HepG2 (cell line): Measurements from ENCODE around the gene CPT1A. TPM values are rescaled to one million over a fixed set of nuclear protein-coding genes. Genes with fewer than 3 reads are reported as not detected.

ENCODE experiments used
- ATAC-seq: fragments of 200-7000 bp; cut with Tn5 transposase; 3 replicates; pipeline ENCODE4 v1.9.1; 2020; ENCODE audit warnings: mild to moderate bottlenecking, moderate library complexity
- BruUV-seq: library from RNA; stranded (reverse); fragments of 400-500 nt; replicated peaks from 2 replicates; lab custom pipeline; 2021; lab: Mats Ljungman, UMichigan
- CTCF ChIA-PET: fragments of 300-600 bp; formaldehyde crosslinking; extraction: SDS; loops from one replicate; lab custom pipeline; 2021; ENCODE audit warnings: low total read pairs, inconsistent platforms, low intra/inter-chr PET ratio; lab: Yijun Ruan, JAX
- POLR2A ChIA-PET: fragments of 350-600 bp; sonication (Branson Sonifier 250); formaldehyde crosslinking; loops from one replicate; lab custom pipeline; 2020; ENCODE audit warnings: antibody characterized with exemption, inconsistent platforms; lab: Yijun Ruan, JAX
- DNase-seq: peaks from one replicate; pipeline ENCODE4 v3.0.0-alpha.2; 2015; ENCODE audit warnings: low spot score
- FAIRE-seq: peaks from 3 replicates; lab custom pipeline; 2011; peaks lifted over from hg19 to GRCh38; lab: Jason Lieb, UNC
- H2AFZ ChIP-seq: one replicate; pipeline ENCODE4 v1.6.1; 2011; ENCODE audit warnings: low read length, inconsistent platforms
- H3K27ac ChIP-seq: fragments of 300-600 bp; 3 replicates; pipeline ENCODE4 v1.8.0; 2011; ENCODE audit warnings: mixed run types, mild to moderate bottlenecking, mixed read lengths, low read length, inconsistent platforms; ENCODE audit not compliant: insufficient read depth; ENCODE audit errors: extremely low read length
- H3K27me3 ChIP-seq, 2 experiments: fragments of 200-600 bp in 1 of 2; 2 replicates in 1 of 2; 3 replicates in 1 of 2; pipeline versions ENCODE4 v1.6.0 to v1.8.0; 2011; ENCODE audit warnings: low read length in 2 of 2, mild to moderate bottlenecking in 2 of 2, moderate library complexity in 2 of 2, inconsistent platforms in 1 of 2; ENCODE audit not compliant: insufficient read depth in 2 of 2, control insufficient read depth in 1 of 2
- H3K36me3 ChIP-seq, 2 experiments: fragments of 200-600 bp in 1 of 2; replicated peaks in 1 of 2; 2 replicates in 1 of 2; 3 replicates in 1 of 2; pipeline versions ENCODE4 v1.5.1 to v1.8.0; 2011; ENCODE audit warnings: low read length in 2 of 2, inconsistent platforms in 1 of 2; ENCODE audit not compliant: insufficient read depth in 2 of 2, control insufficient read depth in 1 of 2
- H3K4me1 ChIP-seq: 2 replicates; pipeline ENCODE4 v1.5.1; 2012; ENCODE audit warnings: low read length, inconsistent platforms; ENCODE audit not compliant: insufficient read depth
- H3K4me2 ChIP-seq: 2 replicates; pipeline ENCODE4 v1.6.0; 2011; ENCODE audit warnings: low read depth, low read length, inconsistent platforms
- H3K4me3 ChIP-seq, 3 experiments: fragments of 200-600 bp in 1 of 3; sonication (generic), shearing (Covaris generic) in 1 of 3; replicated peaks in 1 of 3; 2 replicates each; pipeline ENCODE4 v1.5.1; 2011 to 2016; ENCODE audit warnings: low read length in 3 of 3, inconsistent platforms in 2 of 3, low read depth in 2 of 3, mild to moderate bottlenecking in 2 of 3, control low read depth in 1 of 3, mixed read lengths in 1 of 3; ENCODE audit not compliant: insufficient read depth in 1 of 3
- H3K79me2 ChIP-seq: one replicate; pipeline ENCODE4 v1.6.1; 2011; ENCODE audit warnings: low read length, inconsistent platforms; ENCODE audit not compliant: insufficient read depth
- H3K9ac ChIP-seq: 2 replicates; pipeline ENCODE4 v1.6.0; 2011; ENCODE audit warnings: mild to moderate bottlenecking, low read depth, low read length, inconsistent platforms; ENCODE audit not compliant: insufficient read depth
- H3K9me3 ChIP-seq: 2 replicates; pipeline ENCODE4 v1.5.1; 2012; ENCODE audit warnings: mild to moderate bottlenecking, low read length
- H4K20me1 ChIP-seq: 2 replicates; pipeline ENCODE4 v1.6.0; 2011; ENCODE audit warnings: inconsistent platforms, mild to moderate bottlenecking, low read length, moderate library complexity; ENCODE audit not compliant: insufficient read depth
- AGO2 ChIP-seq: fragments of 200-400 bp; formaldehyde crosslinking; optimal IDR thresholded peaks from 2 replicates; pipeline ENCODE3; 2017; ENCODE audit warnings: mild to moderate bottlenecking, low read depth, low read length, moderate library complexity
- ATF1 ChIP-seq: IDR thresholded peaks from 2 replicates; pipeline ENCODE4 v1.6.1; 2016; ENCODE audit warnings: mild to moderate bottlenecking, control low read depth
- HDAC1 ChIP-seq: sonication (generic); formaldehyde crosslinking; IDR thresholded peaks from 2 replicates; pipeline ENCODE4 v1.5.1; 2020; ENCODE audit warnings: mild to moderate bottlenecking, missing genetic modification reagents
- IRF9 ChIP-seq: sonication (generic); formaldehyde crosslinking; IDR thresholded peaks from 2 replicates; pipeline ENCODE4 v1.8.0; 2022; ENCODE audit warnings: missing genetic modification reagents, mild to moderate bottlenecking, borderline replicate concordance
- PHF5A ChIP-seq: IDR thresholded peaks from one replicate; pipeline ENCODE4 v1.6.1; 2018; ENCODE audit warnings: low read depth, missing genetic modification reagents; ENCODE audit not compliant: unreplicated experiment
- TSC22D2 ChIP-seq: sonication (generic); formaldehyde crosslinking; IDR thresholded peaks from 2 replicates; pipeline ENCODE4 v1.5.1; 2020; ENCODE audit warnings: missing genetic modification reagents, mild to moderate bottlenecking, borderline replicate concordance
- ZBTB4 ChIP-seq: sonication (generic); formaldehyde crosslinking; IDR thresholded peaks from 2 replicates; pipeline ENCODE4 v1.4.0; 2020; ENCODE audit warnings: missing genetic modification reagents, mild to moderate bottlenecking, borderline replicate concordance
- ZFP36 ChIP-seq: fragments of 150-350 bp; IDR thresholded peaks from 2 replicates; pipeline ENCODE4 v1.6.1; 2018; ENCODE audit warnings: borderline replicate concordance, low read length, low read depth; ENCODE audit not compliant: partially characterized antibody
- ZNF160 ChIP-seq: sonication (generic); formaldehyde crosslinking; IDR thresholded peaks from 2 replicates; pipeline ENCODE4 v1.8.0; 2022; ENCODE audit warnings: mild to moderate bottlenecking, inconsistent platforms, missing genetic modification reagents
- WGBS: methylation state at CpG from one replicate; pipeline ENCODE4 v1.1.6; 2017; ENCODE audit warnings: low lambda C conversion rate; 5-methylcytosine and 5-hydroxymethylcytosine counted together
- in situ Hi-C: cut with HindIII; loops from 2 replicates; pipeline ENCODE4 v1.10.0; 2017; ENCODE audit warnings: low pct_unique_long_range_greater_than_20kb; ENCODE audit not compliant: extremely low pct_ligation_motif_present
- intact Hi-C: fragments of 100-400 bp; cut with micrococcal nuclease; formaldehyde crosslinking; loops from one replicate; pipeline ENCODE4 v1.10.0; 2022; ENCODE audit not compliant: unreplicated experiment
- polyA plus RNA-seq, 8 experiments: library from polyadenylated mRNA; depleted of rRNA in 3 of 8; stranded (reverse) in 7 of 8; unstranded in 1 of 8; fragments of >200 nt; fragmentation: Illumina TruSeq in 4 of 8; extraction: Trizol in 4 of 8; gene quantifications; 2 replicates each; pipeline versions ENCODE4 v1.2.1 to v1.2.3, GENCODE V29; 2011 to 2016; ENCODE audit warnings: low read depth in 4 of 8, missing spikeins in 1 of 8, mixed read lengths in 1 of 8; ENCODE audit not compliant: insufficient read depth in 1 of 8
- total RNA-seq, 5 experiments: library from RNA; depleted of rRNA; stranded (reverse); fragments of >200 nt; fragmentation: Illumina TruSeq; extraction: Trizol; gene quantifications; 2 replicates each; pipeline ENCODE4 v1.2.3, GENCODE V29; 2016; ENCODE audit warnings: low read depth in 1 of 5

CPT1A gene
- total and polyA plus RNA-seq, 2 of the 13 experiments (the other 11 are each of a cell fraction or from before 2014, with no cell fraction given): 7.0 to 7.1 TPM

DNA sequence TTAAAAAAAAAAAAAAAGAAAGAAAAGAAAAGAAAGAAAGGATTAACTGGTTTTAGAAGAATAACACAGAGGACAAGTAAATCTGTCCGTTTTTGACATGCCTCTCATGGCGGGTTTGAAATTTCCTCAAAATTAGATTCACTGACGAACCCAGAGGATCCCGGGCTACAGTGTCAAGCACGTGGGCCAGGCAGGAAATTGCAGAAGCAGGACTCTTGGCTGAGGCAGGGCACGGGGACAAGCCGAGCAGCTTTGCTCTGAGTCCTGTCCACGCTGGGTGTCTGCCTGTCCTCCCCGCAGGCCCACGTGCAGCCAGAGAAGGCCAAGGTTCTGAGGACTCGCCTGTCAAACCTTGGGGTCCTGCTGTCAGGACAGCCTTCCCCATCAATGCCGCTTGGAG, 132.7 kb downstream of the CPT1A start:
- TF ChIP-seq PHF5A (no peak), AGO2 (no peak), ZNF160 (CRISPR knock-in tag) (no peak), HDAC1 (CRISPR knock-in tag) (no peak), TSC22D2 (no peak), ZFP36 (no peak), ZBTB4 (CRISPR knock-in tag) (no peak), IRF9 (CRISPR knock-in tag) (no peak), ATF1 (CRISPR knock-in tag) (no peak)
- POLR2A ChIA-PET: no interaction called here

More for the DNA sequence above, 132.7 kb downstream of the CPT1A start:
- CTCF ChIA-PET: no interaction called here
- in situ Hi-C loops (no loop called here), intact Hi-C loops (no loop called here)
- Histone ChIP-seq H2AFZ (no peak overlapping the region), H3K4me1 (no peaks in the 10 kb centered on the region), H3K4me2 (no peak overlapping the region), H3K9ac (no peak overlapping the region), H3K27ac (no peak overlapping the region), H3K36me3 (no peaks in the 10 kb centered on the region), H4K20me1 (no peaks in the 10 kb centered on the region), H3K9me3 (no peaks in the 10 kb centered on the region), H3K27me3 (peaks cover 3 to 44% of the 10 kb centered on the region in 2 experiments; a peak in 3 of 5 replicates), H3K4me3 (no peak overlapping the region), H3K79me2 (no peaks in the 10 kb centered on the region)
- BruUV-seq: no TSS peak
- FAIRE-seq (no peak), DNase-seq (no peak), ATAC-seq (no peak)
- WGBS: 48% methylated on average over 10 of the region's 12 CpGs
